GM19023 (cell line): ENCODE data around the gene FAM149A.
A peak's percentile ranks its signal among the peaks of the same experiment; 100 is the strongest.

Source experiments
- ATAC-seq: cut with Tn5 transposase; IDR thresholded peaks from one replicate; pipeline ENCODE4 v1.9.1; 2021; ENCODE audit warnings: mild to moderate bottlenecking, moderate library complexity; ENCODE audit not compliant: unreplicated experiment

The FAM149A gene

GRCh38 chr4:186200516-186200915 is 96.0 kb downstream of the FAM149A start:
- ATAC-seq, result no peak

- no peak for ATAC-seq
Measured at GRCh38 chr4:186201010-186201409, 96.5 kb downstream of the FAM149A start.

- ATAC-seq, result peak; percentile 90
Measured at GRCh38 chr4:186201535-186202230, 97.2 kb downstream of the FAM149A start.

GRCh38 chr4:186202490-186203140 is 98.1 kb downstream of the FAM149A start:
- no peak for ATAC-seq

- ATAC-seq, result no peak
Measured at GRCh38 chr4:186203406-186203805, 98.9 kb downstream of the FAM149A start.

GRCh38 chr4:186204103-186204559 is 99.6 kb downstream of the FAM149A start:
- ATAC-seq, result no peak

- ATAC-seq, result no peak
Measured at GRCh38 chr4:186204686-186205085, 100.2 kb downstream of the FAM149A start.

- ATAC-seq, result no peak
Measured at GRCh38 chr4:186205156-186205555, 100.7 kb downstream of the FAM149A start.

GRCh38 chr4:186216465-186217024 is 112.0 kb downstream of the FAM149A start:
- ATAC-seq, result no peak

- no peak for ATAC-seq
Measured at GRCh38 chr4:186217733-186218293, 113.3 kb downstream of the FAM149A start.

GRCh38 chr4:186221624-186222023 is 117.1 kb downstream of the FAM149A start:
- no peak for ATAC-seq
